Activated CD4-positive, alpha-beta T cell treated with anti-CD3 and anti-CD28 coated beads for 24 hours (primary cell): Measurements from ENCODE around the gene SBK2.
"Not testable (repeated sequence)": the region's sequence is repeated elsewhere in the genome, so short reads cannot be mapped to it uniquely, and the experiment has no call there.

Experiments
- DNase-seq, 2 donors: peaks; one replicate each; pipeline ENCODE4 v3.0.0-alpha.2; 2020; ENCODE audit warnings: low read depth in 2 of 2

The SBK2 gene

GRCh38 chr19:55500368-55500952, 36.5 kb downstream of the SBK2 start:
- no peak for DNase-seq

- no peak for DNase-seq
These were observed 38.6 kb downstream of the SBK2 start for GRCh38 chr19:55498246-55498840.

GRCh38 chr19:55497763-55498162, 39.2 kb downstream of the SBK2 start:
- DNase-seq: no peak

- DNase-seq: not testable (repeated sequence)
These were observed 40.1 kb downstream of the SBK2 start for GRCh38 chr19:55496820-55497219.

- no peak for DNase-seq
These were observed 41.1 kb downstream of the SBK2 start for GRCh38 chr19:55495646-55496349.

GRCh38 chr19:55494172-55494761, 42.7 kb downstream of the SBK2 start:
- no peak for DNase-seq

- DNase-seq: no peak
These were observed 43.2 kb downstream of the SBK2 start for GRCh38 chr19:55493645-55494171.

GRCh38 chr19:55493052-55493644, 43.8 kb downstream of the SBK2 start:
- DNase-seq: no peak

GRCh38 chr19:55492362-55492944, 44.5 kb downstream of the SBK2 start:
- DNase-seq: no peak

- DNase-seq: no peak
These were observed 45.2 kb downstream of the SBK2 start for GRCh38 chr19:55491546-55492360.

GRCh38 chr19:55490478-55491432, 46.2 kb downstream of the SBK2 start:
- no peak for DNase-seq

GRCh38 chr19:55489711-55490477, 47.0 kb downstream of the SBK2 start:
- DNase-seq: no peak

- DNase-seq: no peak
These were observed 47.8 kb downstream of the SBK2 start for GRCh38 chr19:55488986-55489710.

- DNase-seq: no peak
These were observed 48.8 kb downstream of the SBK2 start, which contains the start of gene SSC5D for GRCh38 chr19:55487924-55488687. Gene SSC5D (plus strand): TSS chr19:55488436. CDS start chr19:55488590, 154 bp downstream.

GRCh38 chr19:55486971-55487923, 49.7 kb downstream of the SBK2 start:
- peak in 1 of 2 donors; percentile 54 for DNase-seq
